NCI-H2196 treated with DMSO at 0.1 percent for 48 hours (cell line): ENCODE results near the gene PALS2.

Experiments used
- DNase-seq: peaks from one replicate; lab custom pipeline; 2025; ENCODE audit not compliant: unreplicated experiment; lab: John Stamatoyannopoulos, UW

Gene PALS2

GRCh38 chr7:24587853-24588252 is 14.6 kb downstream of the PALS2 start:
- DNase-seq, result no peak

GRCh38 chr7:24591152-24591551 is 17.9 kb downstream of the PALS2 start:
- DNase-seq, result no peak

GRCh38 chr7:24595671-24596418 is 22.6 kb downstream of the PALS2 start:
- DNase-seq, result no peak

GRCh38 chr7:24597014-24597413 is 23.8 kb downstream of the PALS2 start:
- no peak for DNase-seq

- DNase-seq, result no peak
Measured at GRCh38 chr7:24601600-24601999, 28.3 kb downstream of the PALS2 start.

- no peak for DNase-seq
Measured at GRCh38 chr7:24602860-24603456, 29.7 kb downstream of the PALS2 start.

GRCh38 chr7:24604630-24605029 is 31.4 kb downstream of the PALS2 start:
- DNase-seq, result no peak

- no peak for DNase-seq
Measured at GRCh38 chr7:24608504-24608903, 35.3 kb downstream of the PALS2 start.

- DNase-seq, result no peak
Measured at GRCh38 chr7:24609059-24609458, 35.8 kb downstream of the PALS2 start.

- DNase-seq, result no peak
Measured at GRCh38 chr7:24609570-24609969, 36.3 kb downstream of the PALS2 start.

- DNase-seq, result no peak
Measured at GRCh38 chr7:24611130-24611529, 37.9 kb downstream of the PALS2 start.

GRCh38 chr7:24617957-24618616 is 44.8 kb downstream of the PALS2 start:
- no peak for DNase-seq

GRCh38 chr7:24619978-24620377 is 46.7 kb downstream of the PALS2 start:
- DNase-seq, result no peak

- no peak for DNase-seq
Measured at GRCh38 chr7:24622646-24623182, 49.5 kb downstream of the PALS2 start.
